HL-60 (cell line): Measurements from ENCODE around the gene FOXO3.

Source experiments
- DNase-seq, 2 experiments: peaks; one replicate each; pipeline ENCODE4 v3.0.0-alpha.2; 2010 to 2020; ENCODE audit warnings: low read depth in 1 of 2, low spot score in 1 of 2
- H3K27ac ChIP-seq: fragments of 250-450 bp; sonication (Bioruptor Pico); replicated peaks from 2 replicates; pipeline ENCODE4 v1.5.1; 2020; ENCODE audit warnings: mild to moderate bottlenecking, moderate library complexity
- H3K27me3 ChIP-seq: fragments of 250-450 bp; sonication (Bioruptor Pico); 2 replicates; pipeline ENCODE4 v1.5.1; 2021; ENCODE audit warnings: mild to moderate bottlenecking, moderate library complexity; ENCODE audit not compliant: insufficient read depth, poor library complexity, severe bottlenecking
- H3K4me3 ChIP-seq: replicated peaks from 2 replicates; pipeline ENCODE4 v1.5.1; 2011; ENCODE audit warnings: mild to moderate bottlenecking, control low read depth, low read length; ENCODE audit not compliant: insufficient read depth
- GABPA ChIP-seq: IDR thresholded peaks from 2 replicates; pipeline ENCODE4 v1.6.1; 2012; ENCODE audit warnings: low read depth
- POLR2AphosphoS5 ChIP-seq: IDR thresholded peaks from 2 replicates; pipeline ENCODE4 v1.6.1; 2012; ENCODE audit warnings: low read depth
- SPI1 ChIP-seq: IDR thresholded peaks from 2 replicates; pipeline ENCODE4 v1.6.1; 2012; ENCODE audit warnings: low read depth, mild to moderate bottlenecking, borderline replicate concordance
- TF ChIP-seq, protein P1 (sequence below): IDR thresholded peaks from 2 replicates; pipeline ENCODE4 v1.6.1; 2012; ENCODE audit warnings: low read depth; ENCODE audit not compliant: insufficient replicate concordance
- TF ChIP-seq, protein P2 (sequence below): IDR thresholded peaks from one replicate; pipeline ENCODE4 v1.5.1; 2011; ENCODE audit warnings: low read length, control low read depth, inconsistent platforms; ENCODE audit not compliant: insufficient read depth

The FOXO3 gene

DNA sequence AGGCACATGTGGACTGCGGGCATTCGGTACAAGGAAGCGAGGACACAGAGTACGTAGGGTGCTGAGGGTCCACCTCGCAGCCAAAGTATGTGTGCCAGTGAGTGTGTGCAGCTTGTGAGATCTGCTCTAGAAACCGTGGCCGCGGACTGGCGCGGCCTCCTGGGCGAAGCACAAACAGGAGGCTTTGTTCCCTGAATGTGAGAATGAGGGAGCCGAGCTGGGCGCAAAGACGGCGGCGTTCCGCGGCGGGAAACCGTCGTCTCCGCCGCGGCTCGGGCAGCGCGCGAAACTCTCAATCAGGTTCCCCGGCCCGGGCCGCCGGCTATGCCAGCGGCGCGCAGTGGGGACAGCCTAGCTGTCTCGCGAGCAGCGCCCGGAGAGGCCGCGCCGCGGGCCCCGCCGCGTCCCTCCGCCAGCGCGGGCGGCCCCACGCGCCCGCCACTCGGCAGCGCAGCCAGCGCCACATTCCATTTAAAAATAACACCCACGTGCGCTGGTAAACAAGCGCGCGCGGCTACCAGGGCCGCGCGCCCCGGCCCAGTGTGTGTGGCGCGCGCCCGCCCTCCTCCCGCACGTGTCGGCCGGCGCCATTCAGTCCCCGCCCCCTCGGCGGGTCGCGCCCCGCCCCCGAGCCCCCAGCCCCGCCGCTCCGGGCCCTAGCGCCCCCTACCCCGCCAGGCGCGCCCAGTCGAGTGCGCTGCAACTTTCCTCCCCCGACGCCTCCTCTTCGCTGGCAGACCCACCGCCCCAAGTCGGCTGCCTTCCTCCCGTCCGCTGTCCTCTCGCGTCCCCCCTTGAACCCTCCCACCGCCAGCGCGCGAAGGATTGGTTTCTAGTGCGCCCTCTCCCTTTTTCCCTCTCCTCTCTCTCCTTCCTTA lies 3.0 kb upstream of the FOXO3 start:
- Histone ChIP-seq H3K27ac (peak overlapping the region; percentile 94), H3K27me3 (no peaks in the 10 kb centered on the region), H3K4me3 (peak overlapping the region; percentile 89)
- TF ChIP-seq POLR2AphosphoS5 (peak; percentile 45; the same call in 1 of the 2 replicates), GABPA (no peak), SPI1 (no peak)
- TF ChIP-seq, protein P1, sequence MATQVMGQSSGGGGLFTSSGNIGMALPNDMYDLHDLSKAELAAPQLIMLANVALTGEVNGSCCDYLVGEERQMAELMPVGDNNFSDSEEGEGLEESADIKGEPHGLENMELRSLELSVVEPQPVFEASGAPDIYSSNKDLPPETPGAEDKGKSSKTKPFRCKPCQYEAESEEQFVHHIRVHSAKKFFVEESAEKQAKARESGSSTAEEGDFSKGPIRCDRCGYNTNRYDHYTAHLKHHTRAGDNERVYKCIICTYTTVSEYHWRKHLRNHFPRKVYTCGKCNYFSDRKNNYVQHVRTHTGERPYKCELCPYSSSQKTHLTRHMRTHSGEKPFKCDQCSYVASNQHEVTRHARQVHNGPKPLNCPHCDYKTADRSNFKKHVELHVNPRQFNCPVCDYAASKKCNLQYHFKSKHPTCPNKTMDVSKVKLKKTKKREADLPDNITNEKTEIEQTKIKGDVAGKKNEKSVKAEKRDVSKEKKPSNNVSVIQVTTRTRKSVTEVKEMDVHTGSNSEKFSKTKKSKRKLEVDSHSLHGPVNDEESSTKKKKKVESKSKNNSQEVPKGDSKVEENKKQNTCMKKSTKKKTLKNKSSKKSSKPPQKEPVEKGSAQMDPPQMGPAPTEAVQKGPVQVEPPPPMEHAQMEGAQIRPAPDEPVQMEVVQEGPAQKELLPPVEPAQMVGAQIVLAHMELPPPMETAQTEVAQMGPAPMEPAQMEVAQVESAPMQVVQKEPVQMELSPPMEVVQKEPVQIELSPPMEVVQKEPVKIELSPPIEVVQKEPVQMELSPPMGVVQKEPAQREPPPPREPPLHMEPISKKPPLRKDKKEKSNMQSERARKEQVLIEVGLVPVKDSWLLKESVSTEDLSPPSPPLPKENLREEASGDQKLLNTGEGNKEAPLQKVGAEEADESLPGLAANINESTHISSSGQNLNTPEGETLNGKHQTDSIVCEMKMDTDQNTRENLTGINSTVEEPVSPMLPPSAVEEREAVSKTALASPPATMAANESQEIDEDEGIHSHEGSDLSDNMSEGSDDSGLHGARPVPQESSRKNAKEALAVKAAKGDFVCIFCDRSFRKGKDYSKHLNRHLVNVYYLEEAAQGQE = peak; percentile 21
- TF ChIP-seq, protein P2, sequence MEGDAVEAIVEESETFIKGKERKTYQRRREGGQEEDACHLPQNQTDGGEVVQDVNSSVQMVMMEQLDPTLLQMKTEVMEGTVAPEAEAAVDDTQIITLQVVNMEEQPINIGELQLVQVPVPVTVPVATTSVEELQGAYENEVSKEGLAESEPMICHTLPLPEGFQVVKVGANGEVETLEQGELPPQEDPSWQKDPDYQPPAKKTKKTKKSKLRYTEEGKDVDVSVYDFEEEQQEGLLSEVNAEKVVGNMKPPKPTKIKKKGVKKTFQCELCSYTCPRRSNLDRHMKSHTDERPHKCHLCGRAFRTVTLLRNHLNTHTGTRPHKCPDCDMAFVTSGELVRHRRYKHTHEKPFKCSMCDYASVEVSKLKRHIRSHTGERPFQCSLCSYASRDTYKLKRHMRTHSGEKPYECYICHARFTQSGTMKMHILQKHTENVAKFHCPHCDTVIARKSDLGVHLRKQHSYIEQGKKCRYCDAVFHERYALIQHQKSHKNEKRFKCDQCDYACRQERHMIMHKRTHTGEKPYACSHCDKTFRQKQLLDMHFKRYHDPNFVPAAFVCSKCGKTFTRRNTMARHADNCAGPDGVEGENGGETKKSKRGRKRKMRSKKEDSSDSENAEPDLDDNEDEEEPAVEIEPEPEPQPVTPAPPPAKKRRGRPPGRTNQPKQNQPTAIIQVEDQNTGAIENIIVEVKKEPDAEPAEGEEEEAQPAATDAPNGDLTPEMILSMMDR = no peak
- DNase-seq = peak; percentile 54 to 61

DNA sequence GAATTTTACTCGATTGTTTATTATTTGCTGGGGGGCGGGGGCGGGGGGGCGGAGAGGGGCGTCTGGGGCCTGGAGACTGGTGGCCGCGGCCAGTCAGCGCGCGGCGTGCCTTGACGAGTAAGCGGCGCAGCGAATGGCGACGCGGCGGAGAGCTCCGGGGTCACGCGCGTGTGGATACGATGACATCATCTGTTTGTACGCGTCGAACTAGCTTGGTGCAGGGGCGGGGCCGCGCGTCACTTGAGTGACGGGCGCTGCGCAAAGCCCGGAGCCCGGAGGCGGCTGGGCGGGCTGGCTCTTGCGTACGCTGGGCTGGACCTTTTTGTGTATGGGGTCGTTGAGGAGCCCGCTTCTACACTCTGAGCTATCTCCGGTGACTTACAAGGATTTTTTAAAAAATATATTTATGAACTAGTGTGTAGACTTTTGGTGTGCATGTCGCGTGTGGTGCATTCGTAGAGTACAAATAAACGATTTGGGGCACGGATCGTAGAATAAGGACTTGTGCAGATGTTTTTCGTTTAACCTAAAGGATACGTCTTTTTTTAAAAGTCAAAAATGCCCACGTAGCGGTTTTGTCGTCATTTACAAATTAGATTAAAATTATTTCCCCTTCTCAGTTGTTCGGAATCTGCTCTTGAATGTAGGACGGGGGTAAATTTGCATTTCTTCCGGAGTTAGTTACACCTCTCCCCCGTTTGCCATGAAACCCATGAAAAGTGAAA lies 2.2 kb upstream of the FOXO3 start:
- peak; percentile 98 to 99 for DNase-seq
- TF ChIP-seq POLR2AphosphoS5 (no peak; the same call in none of the 2 replicates), GABPA (no peak), SPI1 (no peak)
- TF ChIP-seq, protein P1 = no peak
- Histone ChIP-seq H3K4me3 (peak overlapping the region; percentile 89), H3K27ac (peak overlapping the region; percentile 94), H3K27me3 (no peaks in the 10 kb centered on the region)

DNA sequence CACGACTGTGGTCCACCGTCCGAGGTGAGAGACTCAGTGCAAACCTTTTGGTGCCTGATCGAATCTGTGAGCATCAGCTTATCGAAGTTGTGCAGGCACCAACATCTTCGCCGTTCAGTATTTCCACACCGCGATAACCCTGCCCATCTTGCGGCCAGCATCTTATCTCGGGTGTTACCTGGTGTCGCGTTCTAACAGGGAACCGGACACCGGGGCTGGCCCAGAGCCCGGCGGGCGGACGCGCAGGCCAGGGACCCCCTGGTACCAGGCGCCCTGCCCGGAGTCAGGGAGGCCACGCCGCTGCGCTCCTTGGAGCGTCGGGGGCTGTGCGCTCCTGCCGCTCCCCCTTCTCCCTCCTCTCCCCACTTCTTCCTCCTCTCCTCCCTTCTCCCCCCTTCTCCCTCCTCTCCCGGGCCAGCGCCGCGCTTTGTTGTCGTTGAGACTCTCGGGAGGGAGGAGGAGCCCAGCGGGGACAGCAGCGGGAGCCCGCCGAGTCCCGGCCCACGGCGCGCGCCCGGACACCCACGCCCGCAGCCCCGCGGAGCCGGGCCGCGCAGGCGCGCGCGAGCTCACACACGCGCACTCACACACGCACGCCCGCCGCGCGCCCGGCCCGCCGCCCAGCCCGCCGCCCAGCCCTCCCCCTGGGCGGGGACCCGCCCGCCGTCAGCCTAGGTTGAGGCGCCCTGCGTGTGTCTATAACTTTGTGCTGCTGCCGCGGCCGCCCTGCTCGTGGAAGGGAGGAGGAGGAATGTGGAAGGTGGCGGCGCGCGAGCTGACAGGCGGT lies 1.4 kb upstream of the FOXO3 start:
- peak overlapping the region; percentile 89 for H3K4me3 ChIP-seq
- DNase-seq = peak; percentile 51 to 90
- no peaks in the 10 kb centered on the region for H3K27me3 ChIP-seq
- TF ChIP-seq, protein P2 = no peak
- peak; percentile 64 for TF ChIP-seq POLR2AphosphoS5
- peak overlapping the region; percentile 94 for H3K27ac ChIP-seq
